Fibroblast of skin of right biceps (primary cell): Measurements from ENCODE around the gene DCAF4.
"Not testable (repeated sequence)": the region's sequence is repeated elsewhere in the genome, so short reads cannot be mapped to it uniquely, and the experiment has no call there.

ENCODE experiments used
- DNase-seq: peaks from one replicate; pipeline ENCODE4 v3.0.0-alpha.2; 2013

DCAF4 gene

DNA sequence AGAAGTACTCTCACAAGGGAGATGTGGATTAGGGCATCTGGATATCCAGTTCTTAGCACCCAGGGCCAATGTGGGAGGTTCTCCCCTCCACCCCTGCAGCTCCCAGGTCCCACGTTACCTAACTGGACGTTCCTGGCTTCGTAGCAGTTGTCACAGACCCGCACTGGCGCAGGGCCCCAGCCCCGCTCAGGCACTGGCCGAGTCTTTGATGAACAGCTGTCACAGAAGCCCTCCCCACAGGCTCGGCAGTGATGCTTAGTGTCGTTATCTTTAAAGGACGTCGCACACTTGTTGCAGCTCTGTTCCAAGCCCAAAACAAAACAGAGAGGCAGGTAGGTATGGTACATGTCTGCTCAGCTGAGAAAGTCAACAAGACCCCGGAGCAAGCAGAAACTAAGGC is 48.4 kb downstream of the DCAF4 start:
- DNase-seq = no peak

DNA sequence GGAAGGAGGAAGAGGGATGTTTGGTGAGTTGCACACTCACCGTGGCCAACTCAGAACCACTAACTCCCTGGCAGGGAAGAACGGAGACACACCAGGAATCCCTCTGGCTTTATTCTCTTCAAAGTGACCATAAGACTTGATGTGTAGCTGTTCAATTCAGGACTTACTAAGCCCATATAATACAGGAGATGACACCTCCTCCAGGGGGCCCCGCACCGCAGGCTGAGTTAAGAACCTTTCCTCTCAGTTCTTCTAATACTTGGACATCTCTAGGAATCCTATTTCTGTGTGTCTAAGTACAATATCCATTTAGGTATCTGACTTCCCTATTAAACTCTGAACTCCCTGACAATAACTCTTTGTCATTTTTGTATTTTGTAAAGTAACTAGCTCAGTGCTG is 49.5 kb downstream of the DCAF4 start:
- DNase-seq = no peak

DNA sequence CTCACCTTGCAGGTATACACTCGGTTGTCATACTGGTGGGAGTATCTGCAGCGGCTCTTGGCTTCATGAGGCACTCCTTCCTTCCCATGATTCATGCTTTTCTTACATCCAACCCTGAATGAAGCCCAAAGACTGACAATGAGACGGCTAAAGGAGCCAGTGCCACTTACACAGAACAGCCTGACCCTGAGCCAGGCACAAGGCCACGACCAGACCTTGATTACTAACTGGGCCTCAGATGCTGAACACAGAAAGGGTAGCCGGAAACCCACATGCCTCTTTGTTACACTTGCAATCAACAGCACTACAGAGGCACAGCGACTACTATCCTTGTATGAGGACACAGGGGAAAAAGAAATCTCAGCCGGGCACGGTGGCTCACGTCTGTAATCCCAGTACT is 52.6 kb downstream of the DCAF4 start:
- no peak for DNase-seq

DNA sequence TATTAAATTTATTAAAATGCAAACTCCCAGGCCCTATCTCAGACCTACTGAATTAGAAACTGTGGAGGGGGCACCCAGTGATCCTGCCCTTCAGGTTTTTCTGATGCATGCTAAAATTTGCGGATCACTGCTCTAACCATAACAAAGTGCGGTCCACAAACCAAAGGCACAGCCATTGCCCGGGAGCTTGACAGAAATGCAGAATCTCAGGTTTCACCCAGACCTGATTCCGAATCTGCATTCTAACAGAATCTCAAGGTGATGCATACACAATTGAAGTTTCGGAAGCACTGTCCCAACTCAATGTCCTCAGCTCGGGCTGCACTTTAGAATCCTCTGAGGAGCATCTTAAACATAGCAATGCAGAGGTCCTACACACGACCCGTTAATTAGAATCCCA is 54.6 kb downstream of the DCAF4 start:
- DNase-seq = no peak

DNA sequence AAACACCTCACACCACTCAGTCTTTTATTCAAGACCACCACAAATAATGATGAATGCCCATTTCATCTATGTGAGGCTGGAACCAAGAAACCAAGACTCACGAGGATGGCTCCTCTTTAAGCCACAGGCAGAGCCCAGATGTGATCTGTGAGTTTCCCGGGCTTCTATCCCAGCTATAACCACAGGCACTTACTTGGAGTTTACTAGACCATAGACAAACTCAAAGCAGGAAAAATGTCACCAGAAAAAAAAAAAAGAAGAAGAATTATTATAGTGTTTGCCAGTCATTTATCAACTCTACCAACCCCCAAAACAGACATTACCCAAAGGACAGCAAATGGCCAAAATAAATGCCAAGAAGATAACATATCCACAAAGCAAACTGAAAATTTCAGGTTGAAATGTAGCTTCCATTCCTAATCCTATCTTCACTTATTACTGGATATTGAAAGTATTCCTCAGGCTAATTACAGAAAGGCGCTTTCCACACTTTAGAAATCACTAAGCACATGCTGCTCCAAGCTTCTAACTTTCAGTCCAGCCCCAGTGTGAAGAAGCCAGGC is 56.0 kb downstream of the DCAF4 start:
- no peak for DNase-seq

DNA sequence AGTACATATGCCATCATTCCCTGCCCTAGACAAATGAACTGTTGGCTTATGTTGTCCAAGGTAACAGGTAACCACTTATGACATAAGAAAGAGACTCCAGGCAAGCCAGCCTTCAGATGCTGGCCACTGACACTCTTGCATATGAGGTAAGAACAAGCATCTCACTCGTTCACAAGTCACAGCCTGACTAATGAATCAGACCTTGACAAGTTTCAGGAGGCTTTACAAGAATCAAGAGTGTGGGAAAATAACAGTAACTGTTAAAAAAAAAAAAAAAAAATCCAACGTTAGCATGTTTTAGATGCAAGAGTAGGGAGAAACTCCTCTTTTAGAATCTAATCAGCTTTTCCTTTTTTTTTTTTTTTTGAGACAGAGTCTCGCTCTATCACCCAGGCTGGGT is 60.0 kb downstream of the DCAF4 start:
- no peak for DNase-seq

DNA sequence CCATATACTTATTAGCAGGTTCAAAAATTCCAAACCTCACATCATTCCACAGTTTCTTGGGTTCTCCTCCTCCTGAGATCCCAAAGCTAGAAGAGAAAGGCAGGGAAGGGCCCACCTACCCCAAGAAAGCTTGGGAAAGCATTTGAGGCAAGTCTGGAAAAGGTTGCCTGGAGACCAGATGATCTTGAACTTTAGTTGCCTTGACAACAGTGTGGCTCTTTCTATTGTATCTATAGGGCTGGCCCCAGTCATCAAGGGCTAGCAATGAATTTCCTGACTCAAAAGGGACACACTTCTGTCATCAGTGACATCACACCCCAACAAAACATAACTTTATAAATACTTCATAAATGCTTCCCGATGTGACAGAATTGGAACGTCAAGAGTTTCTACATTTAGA is 60.6 kb downstream of the DCAF4 start:
- DNase-seq = no peak

DNA sequence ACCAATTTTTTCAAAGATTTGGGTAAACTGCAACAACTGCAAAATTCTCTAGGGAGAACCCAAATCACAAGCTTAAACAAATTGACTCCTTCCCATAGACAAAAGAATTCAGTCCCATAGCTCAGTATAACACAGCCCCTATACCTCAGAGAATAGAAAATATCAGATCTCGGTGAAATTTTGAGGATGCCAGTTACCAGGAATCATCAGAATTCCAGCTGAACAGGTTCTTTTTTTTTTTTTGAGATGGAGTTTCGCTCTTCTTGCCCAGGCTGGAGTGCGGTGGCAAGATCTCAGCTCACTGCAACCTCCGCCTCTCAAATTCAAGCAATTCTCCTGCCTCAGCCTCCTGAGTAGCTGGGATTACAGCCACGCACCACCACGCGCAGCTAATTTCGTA is 63.9 kb downstream of the DCAF4 start:
- DNase-seq = no peak

DNA sequence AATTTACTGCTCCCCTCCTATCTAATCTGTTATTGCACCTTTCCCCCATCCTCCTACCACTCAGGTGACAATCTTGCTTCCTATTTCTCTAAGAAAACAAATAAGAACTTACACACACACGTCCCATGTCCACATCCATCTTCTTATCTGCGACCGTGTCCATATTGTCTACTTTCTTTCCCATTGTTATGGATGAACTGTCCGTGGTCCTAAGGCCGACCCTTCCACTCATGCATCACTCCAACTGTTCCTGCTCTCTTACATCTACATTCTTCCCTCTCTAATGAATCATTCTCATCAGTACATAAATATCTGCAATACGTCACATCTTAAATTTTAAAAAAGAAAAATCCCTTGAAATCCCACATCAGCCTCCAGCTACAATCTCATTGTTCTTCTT is 70.7 kb downstream of the DCAF4 start:
- no peak for DNase-seq

DNA sequence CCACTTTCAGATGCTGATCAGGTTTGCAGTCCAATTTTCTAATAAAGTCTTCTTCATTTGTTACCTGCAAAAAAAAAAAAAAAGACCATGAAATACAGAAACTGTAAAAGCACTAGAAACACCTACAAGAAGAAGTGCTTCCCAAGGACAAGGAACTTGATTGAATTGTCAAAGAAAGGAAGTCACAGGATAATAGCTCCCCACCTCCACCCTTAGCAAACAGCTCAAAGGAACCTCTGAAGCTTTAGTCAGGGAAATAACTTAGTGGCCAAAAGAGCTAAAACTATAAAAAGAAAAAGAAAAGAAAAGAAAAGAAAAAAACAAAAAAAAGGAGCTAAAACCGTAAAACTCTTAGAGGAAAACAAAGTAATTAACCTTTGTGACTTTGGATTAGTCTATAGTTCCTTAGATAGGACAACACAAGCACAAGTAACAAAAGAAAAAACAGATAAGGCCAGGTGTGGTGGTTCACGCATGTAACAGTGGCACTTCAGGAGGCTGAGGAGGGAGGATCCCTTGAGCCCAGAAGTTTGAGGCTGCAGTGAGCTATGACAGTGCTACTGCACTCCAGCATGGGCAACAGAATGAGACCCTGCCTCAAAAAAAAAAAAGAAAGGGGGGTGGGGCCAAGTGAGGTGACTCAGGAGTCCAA is 72.1 kb downstream of the DCAF4 start:
- no peak for DNase-seq

DNA sequence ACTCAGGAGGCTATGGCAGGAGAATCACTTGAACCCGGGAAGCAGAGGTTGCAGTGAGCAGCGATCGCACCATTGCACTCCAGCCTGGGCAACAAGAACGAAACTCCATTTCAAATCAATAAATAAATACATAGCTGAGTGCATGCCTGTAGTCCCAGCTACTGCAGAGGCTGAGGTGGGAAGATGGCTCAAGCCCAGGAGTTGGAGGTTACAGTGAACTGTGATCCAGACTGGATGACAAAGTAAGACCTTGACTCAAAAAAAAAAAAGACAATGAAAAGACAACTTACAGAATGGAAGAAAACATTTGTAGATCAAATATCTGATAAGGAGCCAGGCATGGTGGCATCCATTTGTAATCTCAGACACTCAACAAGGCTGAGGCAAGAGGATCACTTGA is 73.1 kb downstream of the DCAF4 start:
- no peak for DNase-seq

DNA sequence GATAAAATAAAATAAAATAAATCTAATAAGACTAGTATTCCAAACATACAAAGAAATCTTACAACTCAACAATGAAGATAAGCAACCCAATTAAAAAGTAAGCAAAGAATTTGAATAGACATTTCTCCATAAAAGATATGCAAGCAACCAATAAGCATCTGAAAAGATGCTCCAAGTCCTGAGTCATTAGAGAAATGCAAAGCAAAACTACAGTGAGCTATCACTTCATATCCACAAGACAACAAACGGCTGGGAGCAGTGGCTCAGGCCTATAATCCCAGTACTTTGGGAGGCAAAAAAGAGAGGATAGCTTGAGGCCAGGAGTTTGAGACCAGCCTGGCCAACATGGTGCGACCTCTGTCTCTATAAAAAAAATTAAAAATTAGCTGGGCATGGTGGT is 73.8 kb downstream of the DCAF4 start:
- DNase-seq = no peak

DNA sequence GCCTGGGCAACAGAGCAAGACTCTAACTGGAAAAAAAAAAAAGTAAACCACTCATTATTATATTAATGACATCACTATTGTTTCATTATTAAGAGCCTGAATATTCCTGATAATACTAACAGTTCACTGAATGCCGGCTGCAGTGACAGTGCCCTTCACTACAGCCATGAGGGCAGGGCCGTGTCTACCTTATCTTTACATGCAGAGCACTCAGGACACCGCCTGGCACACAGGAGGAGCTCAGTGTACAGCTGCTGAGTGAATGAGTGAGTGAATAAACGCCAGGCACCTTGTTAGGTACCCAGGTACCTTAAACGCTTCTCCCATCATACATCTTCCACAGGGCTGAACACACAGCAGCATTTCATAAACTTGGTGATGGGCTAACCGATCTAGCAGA is 77.4 kb downstream of the DCAF4 start:
- DNase-seq = no peak

DNA sequence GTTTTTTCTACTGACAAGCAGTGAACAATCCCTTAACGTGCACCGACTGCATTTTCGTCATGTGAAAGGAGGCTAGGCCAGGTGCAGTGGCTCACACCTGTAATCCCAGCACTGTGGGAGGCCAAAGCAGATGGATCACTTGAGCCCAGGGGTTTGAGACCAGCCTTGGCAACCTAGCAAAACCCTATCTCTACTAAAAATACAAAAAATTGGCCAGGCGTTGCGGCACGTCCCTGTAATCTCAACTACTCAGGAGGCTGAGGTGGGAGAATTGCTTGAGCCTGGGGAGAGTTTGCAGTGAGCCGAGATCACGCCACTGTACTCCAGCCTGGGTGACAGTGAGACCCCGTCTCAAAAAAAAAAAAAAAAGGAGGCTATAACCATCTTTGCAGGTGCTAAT is 78.4 kb downstream of the DCAF4 start:
- not testable (repeated sequence) for DNase-seq

DNA sequence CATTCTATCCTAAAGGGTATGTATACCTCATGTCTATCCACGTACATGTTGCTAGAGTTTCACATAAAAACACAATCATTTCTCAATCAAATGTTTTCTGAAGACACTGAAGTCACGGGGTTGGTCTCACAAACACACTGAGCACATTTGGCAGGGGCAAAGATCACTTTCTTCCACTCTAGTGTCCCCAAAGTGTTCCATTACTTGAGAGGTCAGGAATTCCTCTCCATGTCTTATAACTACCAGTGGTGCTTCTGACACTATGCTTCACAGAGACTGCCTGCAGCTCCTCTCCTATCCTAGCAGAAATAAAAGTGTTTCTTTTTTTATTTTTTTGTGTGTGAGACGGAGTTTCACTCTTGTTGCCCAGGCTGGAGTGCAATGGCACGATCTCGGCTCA is 81.6 kb downstream of the DCAF4 start:
- DNase-seq = no peak

DNA sequence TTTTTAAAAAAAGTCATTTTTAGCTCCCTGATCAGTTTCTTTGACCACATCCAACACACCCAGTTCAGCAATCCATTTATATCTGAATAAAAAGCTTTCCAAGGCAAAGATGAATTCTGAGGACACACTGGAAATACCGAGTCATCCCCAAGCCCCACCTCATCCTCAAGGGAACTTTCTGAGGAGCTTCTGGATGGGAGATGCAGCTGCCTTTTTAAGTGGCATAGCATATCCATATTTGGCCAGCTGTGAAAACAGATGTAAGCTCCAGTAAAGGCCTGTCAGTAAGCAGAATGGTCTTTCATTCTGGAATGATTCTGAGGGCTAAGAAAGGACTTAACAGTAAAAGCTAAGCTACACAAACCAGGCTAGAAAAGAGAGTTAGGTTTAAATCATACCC is 82.2 kb downstream of the DCAF4 start:
- peak; percentile 70 for DNase-seq
